Middle frontal gyrus (tissue), 1 donor: Measurements from ENCODE around the gene PPP2R5A.
"Not testable (repeated sequence)": the region's sequence is repeated elsewhere in the genome, so short reads cannot be mapped to it uniquely, and the experiment has no call there.

Experiments
- DNase-seq: peaks from one replicate; pipeline ENCODE4 v3.0.0-alpha.2; 2015; ENCODE audit warnings: low spot score; ENCODE audit errors: extremely low spot score

Gene PPP2R5A

DNA sequence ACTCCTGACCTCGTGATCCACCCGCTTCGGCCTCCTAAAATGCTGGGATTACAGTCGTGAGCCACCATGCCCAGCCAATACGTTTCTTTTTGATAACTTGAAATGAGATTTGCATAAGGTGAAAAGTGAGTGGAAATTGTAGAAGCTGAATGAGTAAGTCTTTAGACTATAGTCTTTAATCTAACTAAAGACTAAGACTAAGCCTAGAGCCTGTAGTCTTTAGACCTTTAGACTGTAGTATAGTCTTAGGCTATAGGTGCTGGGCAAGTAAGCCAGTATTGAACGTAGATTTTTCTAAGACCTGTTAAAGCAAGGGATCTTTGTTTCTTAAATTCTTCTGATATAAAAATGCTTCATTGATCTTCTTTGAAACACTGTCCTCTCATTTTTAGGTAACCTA lies 12.1 kb downstream of the PPP2R5A start:
- no peak for DNase-seq

DNA sequence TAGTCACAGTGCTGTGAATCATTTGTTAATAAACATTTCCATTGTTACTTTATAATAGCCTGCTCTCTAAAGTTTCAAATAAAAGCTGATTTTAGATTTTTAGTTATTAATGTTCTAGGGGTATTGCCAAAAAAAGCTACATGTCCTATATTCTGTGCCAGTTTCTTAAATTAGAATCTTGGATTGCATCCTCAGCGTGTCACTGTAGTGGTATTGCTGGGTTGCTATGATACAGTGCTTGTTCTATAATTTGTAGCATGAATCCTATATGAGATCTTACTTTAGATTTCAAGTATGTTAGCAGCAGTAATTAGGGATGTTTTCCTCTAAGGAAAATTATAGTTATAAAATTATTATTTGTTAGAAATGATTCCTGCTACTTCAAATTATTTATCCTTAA lies 16.4 kb downstream of the PPP2R5A start:
- no peak for DNase-seq

DNA sequence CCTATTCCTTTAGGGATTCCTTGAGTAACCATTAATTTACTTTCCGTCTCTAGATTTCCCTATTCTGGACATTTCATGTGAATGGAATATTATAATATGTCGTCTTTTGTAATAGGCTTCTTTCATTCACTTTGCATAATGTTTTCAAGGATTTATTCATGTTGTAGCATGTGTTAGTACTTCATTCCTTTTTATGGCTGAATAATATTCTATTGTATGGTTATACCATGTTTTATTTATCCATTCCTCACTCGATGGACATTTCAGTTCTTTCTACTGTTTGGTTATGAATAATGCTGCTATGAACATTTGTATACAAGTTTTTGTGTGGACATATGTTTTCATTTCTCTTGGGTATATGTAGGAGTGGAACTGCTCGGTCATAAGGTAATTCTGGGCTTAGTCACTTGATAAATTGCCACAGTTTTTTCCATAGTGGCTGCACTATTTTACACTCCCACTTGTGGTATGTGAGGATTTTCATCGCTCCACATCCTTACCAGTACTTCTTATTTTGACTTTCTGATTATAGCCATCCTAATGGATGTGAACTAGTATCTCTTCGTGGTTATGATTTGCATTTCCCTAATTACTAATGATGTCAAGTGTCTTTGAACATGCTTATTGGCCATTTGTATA lies 17.7 kb downstream of the PPP2R5A start:
- DNase-seq = no peak

DNA sequence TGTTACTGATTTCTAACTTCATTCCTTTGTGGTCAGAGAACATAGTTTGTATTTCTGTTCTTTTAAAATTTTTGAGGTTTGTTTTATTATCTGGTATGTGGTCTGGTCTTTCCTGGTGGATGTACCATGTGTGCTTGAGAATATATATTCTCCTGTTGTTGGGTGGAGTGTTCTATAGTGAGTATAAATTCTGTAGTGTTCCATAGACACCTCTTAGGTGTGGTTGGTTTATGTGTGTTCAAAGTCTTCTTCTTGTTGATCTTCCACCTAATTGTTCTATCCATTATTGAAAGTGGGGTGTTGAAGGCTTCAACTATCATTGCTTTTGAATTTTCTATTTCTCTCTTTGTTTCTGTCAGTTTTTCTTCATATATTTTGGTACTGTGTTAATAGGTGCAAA lies 20.1 kb downstream of the PPP2R5A start:
- DNase-seq = no peak

DNA sequence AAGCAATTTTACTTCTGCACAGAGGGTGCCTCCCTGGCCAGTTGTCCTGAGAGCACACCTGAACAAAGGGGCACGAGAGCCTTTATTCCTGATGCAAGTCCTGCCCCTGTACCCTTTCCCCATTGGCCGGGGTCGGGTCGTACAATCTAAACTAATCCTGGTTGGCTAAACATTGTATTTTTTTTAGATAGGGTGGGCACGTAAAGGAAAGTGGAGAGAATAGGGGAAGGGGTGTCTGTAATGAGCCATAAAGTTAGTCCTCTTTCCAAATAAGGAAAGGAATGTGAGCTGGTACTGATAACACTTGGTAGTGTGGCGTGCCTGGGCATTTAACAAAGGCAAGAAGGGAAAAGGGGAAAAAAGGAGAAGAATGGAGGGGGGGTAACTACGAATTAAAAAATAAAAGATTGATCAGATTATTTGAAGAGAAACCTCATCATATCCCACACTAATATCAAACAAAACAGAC lies 20.8 kb downstream of the PPP2R5A start:
- not testable (repeated sequence) for DNase-seq

DNA sequence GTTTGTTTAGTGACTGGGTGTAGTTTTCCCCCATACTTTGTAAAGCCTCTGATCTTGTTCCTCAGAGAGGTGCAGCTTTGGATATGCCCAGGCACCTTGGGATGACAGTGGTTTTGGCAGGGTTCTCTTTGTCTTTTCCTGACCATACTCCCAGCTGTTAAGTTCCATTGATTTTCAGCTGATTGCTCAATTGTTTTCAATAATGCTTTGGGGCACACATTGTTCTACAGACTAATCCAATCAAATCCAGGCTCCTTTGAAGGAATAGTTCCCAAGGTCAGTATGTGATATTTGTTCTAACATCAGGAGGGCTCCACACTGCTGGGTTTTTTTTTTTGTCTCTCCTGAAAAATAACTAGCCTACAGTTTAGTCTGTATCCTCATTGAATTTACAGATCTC lies 24.8 kb downstream of the PPP2R5A start:
- DNase-seq = no peak

DNA sequence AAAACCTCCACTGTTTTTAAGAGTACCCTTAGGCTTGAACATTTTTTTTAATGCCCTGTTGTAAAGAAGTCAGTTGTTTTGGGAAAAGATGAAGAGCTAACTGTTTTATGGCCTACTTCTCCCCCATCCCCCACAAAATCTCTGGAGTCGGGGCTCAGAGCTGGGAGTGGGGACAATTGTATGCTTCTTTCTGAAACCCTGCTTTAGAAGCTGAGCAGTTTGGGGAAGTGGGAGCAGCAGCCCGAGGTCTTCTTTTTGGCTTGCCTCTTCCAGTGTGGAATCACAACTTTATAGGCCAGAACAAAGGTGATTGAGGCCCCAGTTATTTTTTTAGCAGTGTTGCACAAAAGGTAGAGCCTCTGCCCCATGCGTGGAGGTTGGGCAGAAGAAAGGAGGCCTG lies 25.2 kb downstream of the PPP2R5A start:
- no peak for DNase-seq

DNA sequence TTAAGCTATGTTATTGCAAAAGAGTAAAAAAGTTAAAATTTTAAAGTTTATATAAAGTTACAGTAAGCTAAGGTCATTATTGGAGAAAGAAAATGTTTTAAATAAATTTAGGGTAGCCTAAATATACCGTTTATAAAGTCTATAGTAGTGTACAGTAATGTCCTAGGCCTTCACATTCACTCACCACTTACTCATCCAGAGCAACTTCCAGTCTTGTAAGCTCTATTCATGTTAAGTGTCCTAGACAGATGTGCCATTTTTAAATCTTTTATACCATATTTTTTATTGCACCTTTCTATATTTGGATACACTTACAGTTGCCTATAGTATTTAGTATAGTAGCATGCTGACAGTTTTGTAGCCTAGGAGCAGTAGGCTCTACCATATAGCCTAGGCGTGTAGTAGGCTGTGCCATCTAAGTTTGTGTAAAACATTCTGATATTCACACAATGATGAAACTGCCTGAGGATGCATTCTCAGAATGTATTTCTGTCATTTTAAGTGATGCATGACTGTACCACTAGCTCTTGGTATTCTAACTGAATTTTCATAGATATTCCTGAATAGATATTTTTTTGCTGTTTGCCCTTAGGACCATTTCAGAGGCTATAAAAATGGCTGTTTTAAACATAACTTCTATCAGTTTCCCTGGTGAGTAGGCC lies 26.8 kb downstream of the PPP2R5A start:
- DNase-seq = no peak

DNA sequence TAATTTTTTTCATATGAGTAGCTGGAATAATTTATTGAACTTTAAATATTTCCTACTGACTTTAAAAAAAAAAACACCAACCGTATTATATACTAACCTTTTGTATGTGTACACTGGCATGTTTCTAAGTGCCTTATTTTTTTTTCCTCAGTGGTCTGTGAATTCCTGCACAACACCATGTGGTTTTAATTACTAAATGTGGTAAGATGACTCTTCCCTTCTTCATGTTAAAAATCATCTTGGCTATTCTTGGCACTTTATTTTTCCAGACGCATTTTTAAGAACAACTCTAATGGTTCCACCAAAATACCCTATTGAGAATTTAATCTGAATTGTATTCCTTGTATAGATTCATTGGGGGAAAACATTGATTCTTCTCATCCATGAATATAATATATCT lies 28.4 kb downstream of the PPP2R5A start:
- DNase-seq = no peak

DNA sequence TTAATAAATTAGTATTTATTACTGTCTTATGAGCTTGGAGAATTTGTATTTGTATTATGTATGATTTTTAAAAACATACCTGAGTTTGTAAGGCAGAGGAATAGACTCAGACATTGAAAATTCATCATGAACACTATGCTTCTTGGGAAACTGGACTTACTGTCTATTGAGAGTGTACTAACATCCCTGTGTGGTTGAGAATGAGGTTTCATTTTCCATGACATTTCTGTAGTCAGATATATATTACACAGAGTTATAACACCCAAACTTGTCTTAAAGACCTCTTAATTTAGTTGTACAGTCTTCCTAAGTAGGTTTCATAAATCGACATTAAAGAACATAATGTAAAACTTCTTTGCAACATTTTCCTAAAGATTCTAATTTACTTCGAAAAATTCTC lies 30.0 kb downstream of the PPP2R5A start:
- DNase-seq = no peak

DNA sequence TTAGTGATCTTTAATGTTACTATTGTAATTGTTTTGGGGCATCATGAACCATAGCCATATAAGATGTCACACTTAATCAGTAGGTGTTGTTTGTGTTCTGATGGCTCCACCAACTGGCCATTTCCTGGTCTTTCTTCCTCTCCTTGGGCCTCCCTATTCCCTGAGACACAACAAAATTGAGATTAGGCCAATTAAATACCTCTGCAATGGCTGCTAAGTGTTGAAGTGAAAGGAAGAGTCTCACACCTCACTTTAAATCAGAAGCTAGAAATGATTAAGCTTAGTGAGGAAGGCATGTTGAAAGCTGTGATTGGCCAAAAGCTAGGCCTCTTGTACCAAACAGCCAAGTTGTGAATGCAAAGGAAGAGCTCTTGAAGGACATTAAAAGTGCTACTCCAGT lies 30.7 kb downstream of the PPP2R5A start:
- DNase-seq = no peak

DNA sequence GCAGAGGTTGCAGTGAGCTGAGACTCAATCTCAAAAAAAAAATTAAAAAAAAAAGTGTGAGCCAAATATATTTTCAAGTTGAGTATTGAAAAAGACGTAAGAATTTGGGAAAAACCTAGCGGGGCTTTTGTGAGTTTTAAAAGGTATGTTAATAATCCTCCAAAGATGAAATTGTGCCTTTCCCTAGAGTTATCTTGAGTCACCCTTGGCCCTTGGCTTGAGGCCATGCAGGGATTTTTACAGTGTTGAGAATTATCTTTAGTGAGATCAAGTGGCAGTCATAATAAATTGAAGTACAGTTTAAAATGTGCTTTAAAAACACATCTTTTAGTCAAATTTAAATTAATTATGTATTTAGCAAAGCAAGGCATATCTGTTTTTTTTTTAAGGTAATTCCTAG lies 32.7 kb downstream of the PPP2R5A start:
- no peak for DNase-seq

DNA sequence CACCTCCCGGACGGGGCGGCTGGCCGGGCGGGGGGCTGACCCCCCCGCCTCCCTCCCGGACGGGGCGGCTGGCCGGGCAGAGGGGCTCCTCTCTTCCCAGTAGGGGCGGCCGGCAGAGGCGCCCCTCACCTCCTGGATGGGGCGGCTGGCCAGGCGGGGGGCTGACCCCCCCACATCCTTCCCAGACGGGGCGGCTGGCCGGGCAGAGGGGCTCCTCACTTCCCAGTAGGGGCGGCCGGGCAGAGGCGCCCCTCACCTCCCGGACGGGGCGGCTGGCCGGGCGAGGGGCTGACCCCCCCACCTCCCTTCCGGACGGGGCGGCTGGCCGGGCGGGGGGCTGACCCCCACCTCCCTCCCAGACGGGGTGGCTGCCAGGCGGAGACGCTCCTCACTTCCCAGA lies 35.8 kb downstream of the PPP2R5A start:
- DNase-seq = not testable (repeated sequence)

DNA sequence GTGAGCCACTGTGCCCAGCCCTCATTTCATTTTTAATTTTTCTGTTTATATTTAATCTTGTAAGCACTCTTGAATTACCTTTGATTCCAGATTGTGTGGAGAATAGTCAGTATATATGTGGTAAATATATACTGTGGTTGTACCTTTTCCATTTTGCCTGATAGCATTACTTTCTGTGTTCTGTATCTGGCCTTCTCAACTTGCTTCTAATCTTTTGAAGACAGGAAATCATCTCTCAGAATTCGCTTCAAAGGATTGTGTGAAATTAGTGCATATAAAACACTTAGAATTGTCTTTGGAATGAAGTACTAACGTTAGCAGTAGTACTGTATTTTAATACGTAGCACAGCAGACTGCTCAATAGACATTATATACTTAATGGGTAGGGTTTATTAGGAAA lies 37.9 kb downstream of the PPP2R5A start:
- DNase-seq = no peak

DNA sequence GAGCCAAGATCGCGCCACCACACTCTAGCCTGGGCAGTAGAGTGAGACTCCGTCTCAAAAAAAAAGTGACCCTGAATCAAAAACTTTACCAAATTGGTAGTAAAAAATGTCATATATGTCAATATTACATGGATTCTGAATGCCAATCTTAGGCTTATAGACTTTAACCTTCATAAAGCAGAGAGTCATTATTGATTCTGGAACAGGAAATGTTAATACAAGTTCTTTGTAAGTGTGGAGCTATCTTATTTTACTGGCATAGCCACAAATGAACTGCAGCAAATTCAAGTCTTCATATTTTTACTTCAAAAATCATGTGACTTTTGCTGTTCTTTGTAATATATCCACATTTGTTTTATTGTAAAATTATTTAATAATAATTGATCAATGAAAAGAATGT lies 41.3 kb downstream of the PPP2R5A start:
- no peak for DNase-seq

DNA sequence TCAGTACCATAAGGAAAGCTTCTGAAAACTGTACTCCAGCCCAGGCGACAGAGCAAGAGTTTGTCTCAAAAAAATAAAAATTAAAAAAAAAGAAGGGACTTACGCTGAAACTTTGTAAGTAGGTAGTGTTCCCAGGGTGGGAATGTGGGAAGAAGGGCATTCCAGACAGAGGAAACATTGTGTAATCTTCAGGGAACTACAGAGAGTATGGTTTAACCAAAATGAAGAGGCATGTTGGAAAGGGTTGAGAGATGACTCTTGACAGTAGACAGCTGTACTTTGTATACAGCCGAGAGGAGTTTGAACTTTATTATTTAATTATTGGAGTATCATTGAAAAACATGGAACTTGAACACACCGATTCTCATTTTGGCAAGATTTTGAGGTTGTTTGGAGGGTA lies 43.0 kb downstream of the PPP2R5A start:
- no peak for DNase-seq

DNA sequence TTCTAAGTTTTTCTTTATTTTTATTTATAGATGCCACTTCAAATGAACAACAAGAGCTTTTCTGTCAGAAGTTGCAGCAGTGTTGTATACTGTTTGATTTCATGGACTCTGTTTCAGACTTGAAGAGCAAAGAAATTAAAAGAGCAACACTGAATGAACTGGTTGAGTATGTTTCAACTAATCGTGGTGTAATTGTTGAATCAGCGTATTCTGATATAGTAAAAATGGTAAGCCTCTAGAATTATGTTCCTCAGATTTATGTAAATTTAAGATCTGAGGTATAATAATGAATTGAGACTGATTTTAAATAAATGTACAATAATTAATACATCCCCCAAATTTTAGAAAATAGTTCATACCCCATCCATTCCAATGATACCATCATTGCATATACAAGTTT lies 43.9 kb downstream of the PPP2R5A start:
- no peak for DNase-seq

DNA sequence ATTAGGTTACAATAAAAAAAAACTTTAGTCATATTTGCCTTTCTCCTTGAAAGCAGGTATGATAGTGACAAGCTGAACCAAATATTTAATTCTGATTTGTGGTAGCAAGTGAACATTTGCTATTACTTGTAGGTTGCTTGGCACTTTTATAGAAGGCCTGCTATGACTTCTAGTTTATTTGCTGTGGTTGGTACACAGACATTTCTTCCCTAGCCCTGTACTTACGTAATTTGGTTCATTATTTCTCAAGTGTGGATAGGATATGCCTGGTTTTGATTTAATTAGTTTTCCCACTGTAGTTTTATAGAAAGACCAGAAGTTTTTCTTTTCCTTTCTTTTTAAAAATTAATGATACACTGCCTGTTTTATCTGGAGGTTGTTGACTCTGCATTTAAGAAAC lies 55.9 kb downstream of the PPP2R5A start:
- no peak for DNase-seq

DNA sequence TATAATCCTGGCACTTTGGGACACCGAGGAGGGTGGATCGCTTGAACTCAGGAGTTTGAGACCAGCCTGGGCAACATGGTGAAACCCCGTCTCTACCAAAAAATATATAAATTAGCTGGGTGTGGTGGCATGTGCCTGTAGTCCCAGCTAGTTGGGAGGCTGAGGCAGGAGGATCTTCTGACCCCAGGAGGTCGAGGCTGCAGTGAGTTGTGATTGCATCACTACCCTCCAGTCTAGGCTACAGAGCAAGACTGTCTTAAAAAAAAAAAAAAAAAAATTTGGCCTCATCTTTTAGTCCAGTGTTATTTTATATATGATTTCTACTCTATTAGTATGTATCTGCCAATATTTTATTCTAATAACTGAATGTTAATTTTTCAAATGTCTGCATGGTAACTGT lies 59.7 kb downstream of the PPP2R5A start:
- no peak for DNase-seq

DNA sequence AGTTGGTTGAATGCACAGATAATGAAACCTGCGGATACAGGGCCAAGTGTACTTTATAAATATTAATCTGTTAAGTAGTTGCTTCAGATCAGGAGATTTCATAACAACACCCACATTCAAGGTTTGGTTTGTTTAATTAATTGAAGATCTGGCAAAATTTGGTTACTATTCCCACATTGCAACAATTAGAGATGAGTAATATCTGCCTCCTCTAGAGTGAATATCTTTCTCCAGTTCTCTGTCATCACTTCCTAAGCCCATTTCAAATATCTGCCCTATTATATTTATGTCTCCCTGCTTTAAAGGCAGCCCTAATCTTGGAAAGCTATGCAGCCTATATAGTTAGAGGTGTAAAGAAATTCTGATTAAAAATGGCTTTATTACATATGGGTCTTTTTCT lies 61.4 kb downstream of the PPP2R5A start:
- DNase-seq = no peak

DNA sequence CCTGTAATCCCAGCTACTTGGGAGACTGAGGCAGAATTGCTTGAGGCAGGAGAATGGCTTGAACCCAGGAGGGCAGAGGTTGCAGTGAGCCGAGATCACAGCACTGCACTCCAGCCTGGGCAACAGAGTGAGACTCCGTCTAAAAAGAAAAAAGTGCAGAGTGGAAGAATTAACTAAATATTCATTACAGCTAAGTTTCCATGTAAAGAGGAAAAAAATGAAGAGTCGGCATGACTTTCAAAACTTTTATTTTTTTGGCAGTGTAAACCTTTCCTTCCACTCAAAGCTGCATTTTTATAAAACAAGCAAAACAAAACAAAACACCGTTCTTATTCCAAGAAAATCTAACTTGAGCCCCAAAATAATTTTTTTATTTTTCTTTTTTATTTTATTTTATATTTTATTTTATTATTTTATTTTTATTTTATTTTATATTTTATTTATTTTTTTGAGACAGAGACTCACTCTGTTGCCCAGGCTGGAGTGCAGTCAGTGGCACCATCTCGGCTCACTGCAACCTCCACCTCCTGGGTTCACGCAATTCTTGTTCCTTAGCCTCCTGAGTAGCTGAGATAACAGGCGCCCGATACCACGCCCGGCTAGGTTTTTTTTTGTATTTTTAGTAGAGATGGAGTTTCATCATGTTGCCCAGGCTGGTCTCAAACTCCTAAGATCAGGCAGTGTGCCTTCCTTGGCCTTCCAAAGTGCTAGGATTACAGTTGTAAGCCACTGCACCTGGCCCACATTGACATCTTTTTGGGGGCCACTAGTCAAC lies 66.6 kb downstream of the PPP2R5A start:
- no peak for DNase-seq

DNA sequence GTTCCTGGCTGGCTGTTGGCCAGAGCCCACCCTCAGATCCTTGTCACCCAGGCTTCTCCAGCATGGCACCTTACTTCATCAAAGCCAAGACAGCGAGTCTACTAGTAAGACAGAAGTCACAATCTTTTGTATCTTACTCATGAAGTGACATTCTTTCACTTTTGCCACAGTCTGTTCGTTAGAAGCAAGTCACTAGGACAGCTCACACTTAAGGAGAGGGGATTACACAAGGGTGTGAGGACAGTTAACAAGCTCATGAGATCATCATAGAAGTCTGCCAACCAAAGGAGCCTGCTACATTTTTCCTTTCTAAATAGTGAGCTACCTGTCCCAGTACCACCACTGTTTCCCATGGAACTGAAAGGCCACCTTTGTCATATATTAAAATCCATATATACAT lies 68.0 kb downstream of the PPP2R5A start:
- DNase-seq = no peak

DNA sequence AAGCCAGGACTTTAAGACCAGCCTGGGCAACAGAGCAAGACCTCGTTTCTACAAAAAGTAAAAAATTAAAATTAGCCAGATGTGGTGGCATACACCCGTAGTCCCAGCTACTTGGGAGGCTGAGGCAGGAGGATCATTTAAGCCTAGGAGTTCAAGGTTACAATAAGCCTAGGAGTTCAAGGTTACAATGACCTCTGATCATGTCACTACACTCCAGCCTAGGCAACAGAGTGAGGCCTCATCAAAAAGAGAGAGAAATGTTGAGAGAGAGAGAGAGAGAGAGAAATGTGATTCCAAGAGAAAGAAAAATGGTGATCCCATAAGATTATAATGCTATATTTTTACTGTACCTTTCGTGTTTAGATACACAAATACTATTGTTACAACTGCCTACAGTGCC lies 69.3 kb downstream of the PPP2R5A start:
- DNase-seq = no peak
